ENCODE data around the gene GPR157. TPM values are rescaled to one million over a fixed set of nuclear protein-coding genes. Genes with fewer than 3 reads are reported as not detected.

The GPR157 gene
- total RNA-seq, 1 donor from 2014 or later = 0.76 TPM

DNA sequence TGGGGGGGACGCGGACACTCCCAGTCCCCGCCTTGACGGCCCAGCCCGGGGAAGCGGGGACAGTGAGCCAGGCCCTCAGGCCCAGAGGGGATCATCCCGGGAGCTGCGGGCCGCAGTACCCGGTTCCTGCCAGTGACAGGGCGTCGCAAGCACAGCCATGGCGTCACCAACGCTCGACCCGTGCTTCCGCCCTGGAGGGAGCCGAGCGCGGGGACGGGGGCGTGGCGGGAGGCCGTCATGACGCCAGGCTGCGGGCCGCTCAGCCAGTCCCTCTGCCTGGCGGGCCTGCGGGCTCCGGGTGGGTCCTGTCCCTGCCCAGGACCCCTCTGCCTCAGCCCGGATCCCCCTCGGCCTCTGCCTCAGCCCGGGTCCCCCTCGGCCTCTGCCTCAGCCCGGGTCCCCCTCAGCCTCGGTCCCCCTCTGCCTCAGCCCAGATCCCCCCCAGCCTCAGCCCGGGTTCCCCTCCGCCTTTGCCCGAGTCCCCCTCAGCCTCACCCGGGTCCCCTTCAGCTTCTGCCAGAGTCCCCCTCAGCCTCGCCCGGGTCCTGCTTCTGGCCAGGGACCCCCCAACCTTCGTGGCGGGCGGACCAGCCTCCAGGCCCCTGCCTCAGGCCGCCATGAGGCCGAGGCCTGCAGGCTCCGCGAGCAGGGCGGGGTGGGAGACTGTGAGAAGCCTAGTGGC is 57.2 kb downstream of the GPR157 start:
- Mint-ChIP-seq H3K4me1 (ENCODE audit: low read depth, unreplicated experiment) (peaks cover 25% of the 10 kb centered on the region), H3K27ac (ENCODE audit: unreplicated experiment) (no peak overlapping the region), H3K4me3 (ENCODE audit: unreplicated experiment) (no peak overlapping the region), H3K36me3 (ENCODE audit: unreplicated experiment) (no peaks in the 10 kb centered on the region), H3K27me3 (ENCODE audit: unreplicated experiment) (peaks cover 2% of the 10 kb centered on the region), H3K9me3 (ENCODE audit: unreplicated experiment) (no peaks in the 10 kb centered on the region)
- DNase-seq = no peak
- no peak for TF ChIP-seq CTCF (IDR thresholded peaks at IDR 0.05; ENCODE audit: partially characterized antibody, unreplicated experiment)

DNA sequence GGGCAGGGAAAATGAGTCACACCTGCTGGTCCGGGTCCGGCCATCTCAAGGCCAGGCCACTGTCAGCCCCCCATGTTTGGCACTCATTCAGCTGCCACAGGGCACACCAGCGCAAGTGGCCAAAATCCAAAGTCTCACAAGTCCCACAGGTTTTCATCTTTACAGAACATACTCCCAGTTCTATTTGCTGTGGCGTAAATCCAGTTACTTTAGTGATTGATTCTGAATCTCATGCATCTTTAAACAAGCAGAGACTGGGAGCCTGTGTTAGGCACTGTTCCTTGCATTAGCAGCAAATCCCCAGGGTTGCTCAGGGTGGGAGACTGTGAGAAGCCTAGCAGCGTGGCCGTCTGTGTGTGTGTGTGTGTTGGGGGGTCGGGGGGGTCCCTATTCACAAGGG is 58.4 kb downstream of the GPR157 start:
- peak; percentile 58 for DNase-seq
- Mint-ChIP-seq H3K4me3 (ENCODE audit: unreplicated experiment) (peak overlapping the region; percentile 34), H3K4me1 (ENCODE audit: low read depth, unreplicated experiment) (peaks cover 25% of the 10 kb centered on the region), H3K36me3 (ENCODE audit: unreplicated experiment) (no peaks in the 10 kb centered on the region), H3K27me3 (ENCODE audit: unreplicated experiment) (peaks cover 2% of the 10 kb centered on the region), H3K9me3 (ENCODE audit: unreplicated experiment) (no peaks in the 10 kb centered on the region), H3K27ac (ENCODE audit: unreplicated experiment) (peak overlapping the region; percentile 43)
- TF ChIP-seq CTCF (IDR thresholded peaks at IDR 0.05; ENCODE audit: partially characterized antibody, unreplicated experiment) = no peak

GRCh38 chr1:9069326-9070100 is 59.4 kb downstream of the GPR157 start, which contains the start of gene SLC2A5:
Gene SLC2A5, minus strand, starts transcription at chr1:9069635. Its CDS starts 99 bp downstream, at chr1:9069536.
- no peak for DNase-seq
- H3K27ac Mint-ChIP-seq (ENCODE audit: unreplicated experiment) = peak within 1 kb of the TSS; percentile 43
- TF ChIP-seq CTCF (IDR thresholded peaks at IDR 0.05; ENCODE audit: partially characterized antibody, unreplicated experiment) = no peak

GRCh38 chr1:9068981-9069325 is 59.9 kb downstream of the GPR157 start:
- TF ChIP-seq CTCF (IDR thresholded peaks at IDR 0.05; ENCODE audit: partially characterized antibody, unreplicated experiment) = no peak
- Mint-ChIP-seq H3K27ac (ENCODE audit: unreplicated experiment) (peak overlapping the region; percentile 30), H3K27me3 (ENCODE audit: unreplicated experiment) (peaks cover 2% of the 10 kb centered on the region), H3K36me3 (ENCODE audit: unreplicated experiment) (no peaks in the 10 kb centered on the region), H3K4me1 (ENCODE audit: low read depth, unreplicated experiment) (peaks cover 29% of the 10 kb centered on the region), H3K9me3 (ENCODE audit: unreplicated experiment) (no peaks in the 10 kb centered on the region), H3K4me3 (ENCODE audit: unreplicated experiment) (peak overlapping the region; percentile 43)
- DNase-seq = no peak

More at GRCh38 chr1:9069326-9070100, 59.4 kb downstream of the GPR157 start, which contains the start of gene SLC2A5:
- H3K4me1 Mint-ChIP-seq (ENCODE audit: low read depth, unreplicated experiment) = peaks cover 25% of the 10 kb centered on the region
- H3K36me3 Mint-ChIP-seq (ENCODE audit: unreplicated experiment) = no peaks in the 10 kb centered on the region
- H3K4me3 Mint-ChIP-seq (ENCODE audit: unreplicated experiment) = peak within 1 kb of the TSS; percentile 43
- no peaks in the 10 kb centered on the region for H3K9me3 Mint-ChIP-seq (ENCODE audit: unreplicated experiment)
- peaks cover 2% of the 10 kb centered on the region for H3K27me3 Mint-ChIP-seq (ENCODE audit: unreplicated experiment)
